Endometrial microvascular endothelial cells (primary cell): Measurements from ENCODE around the gene TYW1B. TPM values are rescaled to one million over a fixed set of nuclear protein-coding genes. Genes with fewer than 3 reads are reported as not detected.
"Not testable (repeated sequence)": the region's sequence is repeated elsewhere in the genome, so short reads cannot be mapped to it uniquely, and the experiment has no call there.

Source experiments
- in situ Hi-C: cut with HindIII; loops from 2 replicates; pipeline ENCODE4 v1.10.0; 2017; ENCODE audit warnings: low sequenced_read_pairs, low pct_unique_long_range_greater_than_20kb; ENCODE audit errors: inconsistent ontology term
- total RNA-seq: library from RNA; depleted of rRNA; stranded (reverse); fragments of >200 nt; gene quantifications from one replicate; pipeline ENCODE4 v1.2.3, GENCODE V29; 2015; ENCODE audit errors: inconsistent ontology term

Gene TYW1B, protein sequence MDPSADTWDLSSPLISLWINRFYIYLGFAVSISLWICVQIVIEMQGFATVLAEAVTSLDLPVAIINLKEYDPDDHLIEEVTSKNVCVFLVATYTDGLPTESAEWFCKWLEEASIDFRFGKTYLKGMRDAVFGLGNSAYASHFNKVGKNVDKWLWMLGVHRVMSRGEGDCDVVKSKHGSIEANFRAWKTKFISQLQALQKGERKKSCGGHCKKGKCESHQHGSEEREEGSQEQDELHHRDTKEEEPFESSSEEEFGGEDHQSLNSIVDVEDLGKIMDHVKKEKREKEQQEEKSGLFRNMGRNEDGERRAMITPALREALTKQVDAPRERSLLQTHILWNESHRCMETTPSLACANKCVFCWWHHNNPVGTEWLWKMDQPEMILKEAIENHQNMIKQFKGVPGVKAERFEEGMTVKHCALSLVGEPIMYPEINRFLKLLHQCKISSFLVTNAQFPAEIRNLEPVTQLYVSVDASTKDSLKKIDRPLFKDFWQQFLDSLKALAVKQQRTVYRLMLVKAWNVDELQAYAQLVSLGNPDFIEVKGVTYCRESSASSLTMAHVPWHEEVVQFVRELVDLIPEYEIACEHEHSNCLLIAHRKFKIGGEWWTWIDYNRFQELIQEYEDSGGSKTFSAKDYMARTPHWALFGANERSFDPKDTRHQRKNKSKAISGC
- 0.37 TPM for total RNA-seq

DNA sequence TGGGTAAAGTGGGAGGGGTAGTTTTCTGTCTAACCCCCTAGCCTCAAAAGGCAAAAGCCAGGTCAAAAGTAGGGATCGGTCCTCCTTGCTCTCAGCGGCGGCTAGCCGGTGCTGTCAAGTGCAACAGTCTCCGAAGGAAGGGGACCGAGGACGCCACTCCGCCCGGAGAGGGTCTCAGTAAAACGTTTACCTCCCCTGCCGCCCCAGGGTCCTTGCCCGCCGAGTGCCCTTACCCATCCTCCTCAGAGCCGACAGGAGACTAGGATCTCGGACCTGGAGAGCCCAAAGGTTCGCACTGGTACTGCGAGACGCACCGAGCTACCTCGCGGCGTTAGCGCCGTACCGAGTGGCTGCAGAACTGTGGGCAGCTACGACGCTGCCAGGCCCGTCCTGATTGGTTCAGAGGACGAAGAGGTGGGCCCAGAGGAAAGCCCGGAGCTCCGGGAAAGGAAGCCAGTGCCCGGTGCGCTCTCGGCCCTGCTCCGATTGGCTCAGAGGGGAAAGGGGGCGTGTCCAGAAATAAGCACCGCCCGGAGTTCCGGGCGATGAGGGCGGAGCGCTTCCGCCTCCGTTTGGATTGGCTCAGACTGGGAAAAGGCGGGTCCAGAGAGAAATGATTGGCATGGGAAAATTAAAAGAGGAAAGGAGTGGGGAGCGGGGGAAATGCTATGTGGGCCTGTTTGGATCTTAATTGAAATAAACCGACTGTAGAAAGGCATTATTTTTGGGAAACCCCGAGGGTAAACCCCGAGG is at the start of gene TYW1B:
Gene TYW1B, minus strand, starts transcription at position 362 of the 753 bp plus-strand sequence. Its CDS starts 125 bp downstream, at position 237.
- in situ Hi-C loops = not testable (repeated sequence)

DNA sequence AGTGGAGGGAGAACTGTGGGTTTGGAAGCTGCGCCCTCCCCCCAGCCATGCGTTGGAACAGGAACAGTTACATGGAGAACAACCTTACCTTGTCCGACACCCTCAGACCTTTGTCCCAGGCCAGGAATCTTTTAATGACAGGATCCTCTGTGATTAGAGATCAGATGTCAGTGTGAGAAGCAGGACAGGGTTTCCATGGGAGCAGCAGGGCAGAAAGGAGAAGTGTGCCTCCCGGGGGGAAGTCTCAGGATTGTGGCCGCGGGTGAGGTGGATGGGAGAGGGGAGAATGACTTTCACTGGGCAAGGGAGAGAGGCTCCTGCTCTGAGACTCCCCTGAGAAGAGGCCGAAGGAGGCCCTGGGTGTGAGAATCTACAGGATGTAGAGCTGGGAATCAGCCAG is 39.6 kb upstream of the TYW1B start:
- in situ Hi-C loops = not testable (repeated sequence)

DNA sequence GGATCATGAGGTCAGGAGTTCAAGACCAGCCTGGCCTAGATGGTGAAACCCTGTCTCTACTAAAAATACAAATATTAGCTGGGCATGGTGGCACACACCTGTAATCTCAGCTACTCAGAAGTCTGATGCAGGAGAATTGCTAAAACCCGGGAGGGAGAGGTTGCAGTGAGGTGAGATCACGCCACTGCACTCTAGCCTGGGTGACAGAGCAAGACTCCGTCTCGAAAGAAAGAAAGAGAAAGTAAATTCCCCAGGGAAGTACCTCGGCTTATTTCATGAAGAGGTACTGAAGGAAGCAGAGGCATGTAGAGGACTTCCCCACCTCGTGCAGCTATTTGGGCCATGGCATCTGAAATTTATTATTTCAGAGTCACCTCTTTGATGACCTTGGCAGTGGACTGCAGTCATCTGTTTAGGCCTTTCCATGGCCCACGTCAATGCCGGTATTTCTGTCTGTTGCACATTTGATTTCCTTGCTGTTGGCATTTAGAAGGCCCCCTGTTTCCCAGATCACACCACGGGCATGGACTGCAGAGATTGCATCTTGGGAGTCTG is 30.9 kb upstream of the TYW1B start:
- in situ Hi-C loops = not testable (repeated sequence)

DNA sequence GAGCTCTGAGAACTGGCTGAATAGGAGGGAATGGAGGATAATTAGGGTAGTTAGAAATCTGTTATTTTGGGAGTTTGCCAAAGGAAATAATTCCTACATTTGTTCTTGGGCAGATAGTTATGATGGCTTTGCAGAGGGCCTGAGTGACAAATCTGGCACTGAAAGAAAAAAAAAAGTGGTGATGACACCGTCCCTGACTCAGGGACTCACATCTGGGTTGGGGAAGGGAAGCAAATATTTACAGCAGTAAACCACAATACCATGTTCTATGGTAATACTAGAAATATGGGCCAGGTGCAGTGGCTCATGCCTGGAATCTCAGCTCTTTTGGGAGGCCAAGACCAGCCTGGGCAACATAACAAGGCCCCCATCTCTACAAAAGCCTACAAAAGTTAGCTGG is 29.9 kb upstream of the TYW1B start:
- in situ Hi-C loops = not testable (repeated sequence)

DNA sequence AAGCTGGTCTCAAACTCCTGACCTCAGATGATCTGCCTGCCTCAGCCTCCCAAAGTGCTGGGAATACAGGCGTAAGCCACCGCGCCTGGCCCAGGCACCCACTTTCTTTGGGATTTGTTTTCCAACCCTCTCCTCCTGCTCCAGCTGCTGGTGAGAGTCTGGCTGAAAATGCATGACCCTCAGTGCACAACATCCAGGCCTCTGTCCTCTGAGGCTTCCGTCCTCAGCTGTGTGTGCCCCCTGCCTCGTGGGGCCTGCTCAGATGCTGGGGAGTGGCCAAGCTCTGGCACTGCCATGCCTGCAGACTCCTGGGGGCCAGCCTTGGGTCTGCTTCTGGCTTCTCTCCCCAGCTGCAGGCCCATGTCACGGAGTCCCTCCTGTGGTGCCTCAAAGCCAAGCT is 27.3 kb upstream of the TYW1B start:
- in situ Hi-C loops = not testable (repeated sequence)

GRCh38 chr7:72852937-72853336 is 24.9 kb upstream of the TYW1B start:
- in situ Hi-C loops = not testable (repeated sequence)

DNA sequence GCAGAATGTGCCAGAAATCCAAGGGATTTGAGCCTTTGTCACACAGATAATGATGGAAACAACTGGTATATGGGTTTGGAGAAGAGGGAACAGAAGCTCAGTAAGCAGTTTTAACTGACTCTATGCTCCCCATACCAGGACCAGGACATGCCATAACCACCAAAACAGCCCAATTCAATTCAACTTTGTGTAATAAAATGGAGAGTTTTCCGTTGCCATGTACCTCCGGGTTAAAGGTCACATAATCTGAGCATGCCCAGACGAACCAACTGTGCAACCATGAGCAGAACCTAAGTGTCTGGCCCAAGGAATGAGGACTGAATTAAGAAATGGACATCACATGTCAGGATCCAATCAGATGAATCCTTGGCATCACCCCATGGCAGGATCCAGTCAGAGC is 22.7 kb upstream of the TYW1B start:
- in situ Hi-C loops = not testable (repeated sequence)

DNA sequence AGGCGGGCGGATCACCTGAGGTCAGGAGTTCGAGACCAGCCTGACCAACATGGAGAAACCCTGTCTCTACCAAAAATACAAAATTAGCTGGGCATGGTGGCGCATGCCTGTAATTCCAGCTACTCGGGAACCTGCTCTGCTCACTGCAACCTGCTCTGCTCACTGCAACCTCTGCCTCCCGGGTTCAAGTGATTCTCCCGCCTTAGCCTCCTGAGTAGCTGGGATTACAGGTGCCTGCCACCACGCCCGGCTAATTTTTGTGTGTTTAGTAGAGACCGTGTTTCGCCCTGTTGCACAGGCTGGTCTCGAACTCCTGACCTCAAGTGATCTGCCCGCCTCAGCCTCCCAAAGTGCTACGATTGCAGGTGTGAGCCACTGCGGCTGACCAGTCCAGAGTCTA is 16.1 kb upstream of the TYW1B start:
- in situ Hi-C loops = not testable (repeated sequence)

- in situ Hi-C loops = not testable (repeated sequence)
These were observed 15.2 kb upstream of the TYW1B start for GRCh38 chr7:72843166-72843565.

GRCh38 chr7:72840966-72841511 is 13.0 kb upstream of the TYW1B start:
- in situ Hi-C loops = not testable (repeated sequence)

GRCh38 chr7:72838315-72838714 is 10.3 kb upstream of the TYW1B start:
- in situ Hi-C loops = not testable (repeated sequence)

GRCh38 chr7:72837291-72837690 is 9.3 kb upstream of the TYW1B start:
- in situ Hi-C loops = not testable (repeated sequence)

DNA sequence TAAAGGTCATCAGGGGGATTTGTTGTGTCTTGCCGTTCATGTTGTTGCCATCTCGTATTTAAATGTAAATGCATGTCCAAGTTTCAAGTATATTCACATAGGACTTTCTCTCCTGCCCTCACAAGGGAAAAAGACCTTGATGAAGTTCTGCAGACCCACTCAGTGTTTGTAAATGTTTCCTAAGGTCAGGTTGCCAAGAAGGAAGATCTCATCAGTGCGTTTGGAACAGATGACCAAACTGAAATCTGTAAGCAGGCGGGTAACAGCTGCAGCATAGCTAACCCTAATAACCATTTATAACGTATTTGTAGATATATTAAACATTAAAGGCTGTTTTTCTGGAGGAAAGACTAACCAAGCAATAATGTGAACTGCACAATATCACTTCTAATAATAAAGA is 2.6 kb upstream of the TYW1B start:
- in situ Hi-C loops = not testable (repeated sequence)

DNA sequence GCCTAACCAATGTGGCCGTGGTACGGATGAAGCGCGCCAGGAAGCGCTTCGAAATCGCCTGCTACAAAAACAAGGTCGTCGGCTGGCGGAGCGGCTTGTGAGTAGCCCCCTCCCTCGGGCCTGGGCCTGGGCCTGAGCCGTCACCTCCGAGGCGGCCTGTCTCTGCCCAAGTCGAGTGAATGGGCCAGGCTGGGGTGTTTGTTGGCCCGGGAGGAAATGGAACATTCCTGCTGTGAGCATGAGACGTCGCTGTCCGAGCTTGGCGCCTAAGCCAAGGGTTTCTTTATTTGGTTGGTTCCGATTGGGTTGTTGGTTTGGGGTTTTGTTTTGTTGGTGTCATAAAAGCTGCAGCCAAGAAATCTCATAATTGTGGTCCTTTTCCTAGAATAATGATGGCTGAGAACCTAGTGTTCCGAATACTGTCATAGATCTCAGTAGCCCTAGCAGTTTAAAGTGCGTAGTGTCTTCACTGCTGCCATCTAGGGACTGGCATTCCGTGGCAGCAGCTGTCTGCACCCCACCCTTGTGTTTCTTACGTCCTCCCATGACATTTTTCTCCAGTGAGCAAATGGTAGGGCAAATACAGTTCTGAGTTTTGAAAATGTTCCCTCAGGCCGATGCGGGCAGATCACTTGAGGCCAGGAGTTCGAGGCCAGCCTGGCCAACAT is 1.8 kb upstream of the TYW1B start:
- in situ Hi-C loops = not testable (repeated sequence)

DNA sequence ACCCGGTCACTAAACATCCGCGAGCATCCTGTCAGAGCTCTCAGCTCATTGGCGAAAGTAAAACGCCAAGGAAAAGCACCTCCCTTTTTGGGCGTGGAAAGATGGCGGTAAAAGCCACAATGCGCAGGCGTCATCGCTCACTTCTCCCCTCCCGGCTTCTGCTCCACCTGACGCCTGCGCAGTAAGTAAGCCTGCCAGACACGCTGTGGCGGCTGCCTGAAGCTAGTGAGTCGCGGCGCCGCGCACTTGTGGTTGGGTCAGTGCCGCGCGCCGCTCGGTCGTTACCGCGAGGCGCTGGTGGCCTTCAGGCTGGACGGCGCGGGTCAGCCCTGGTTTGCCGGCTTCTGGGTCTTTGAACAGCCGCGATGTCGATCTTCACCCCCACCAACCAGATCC is 1.3 kb upstream of the TYW1B start:
- in situ Hi-C loops = not testable (repeated sequence)

- in situ Hi-C loops = not testable (repeated sequence)
These were observed 4.0 kb downstream of the TYW1B start for GRCh38 chr7:72823765-72824732.

GRCh38 chr7:72822497-72822896 is 5.5 kb downstream of the TYW1B start:
- in situ Hi-C loops = not testable (repeated sequence)
